CD4-positive, alpha-beta T cell treated with Interleukin-4 for 1 hour (primary cell): ENCODE data around the gene MARCHF3.
"Not testable (repeated sequence)": the region's sequence is repeated elsewhere in the genome, so short reads cannot be mapped to it uniquely, and the experiment has no call there.

Source experiments
- DNase-seq, 2 donors: peaks; one replicate each; pipeline ENCODE4 v3.0.0-alpha.2; 2020 to 2022

The MARCHF3 gene

GRCh38 chr5:126947146-126948010 is 83.0 kb downstream of the MARCHF3 start:
- no peak for DNase-seq

DNA sequence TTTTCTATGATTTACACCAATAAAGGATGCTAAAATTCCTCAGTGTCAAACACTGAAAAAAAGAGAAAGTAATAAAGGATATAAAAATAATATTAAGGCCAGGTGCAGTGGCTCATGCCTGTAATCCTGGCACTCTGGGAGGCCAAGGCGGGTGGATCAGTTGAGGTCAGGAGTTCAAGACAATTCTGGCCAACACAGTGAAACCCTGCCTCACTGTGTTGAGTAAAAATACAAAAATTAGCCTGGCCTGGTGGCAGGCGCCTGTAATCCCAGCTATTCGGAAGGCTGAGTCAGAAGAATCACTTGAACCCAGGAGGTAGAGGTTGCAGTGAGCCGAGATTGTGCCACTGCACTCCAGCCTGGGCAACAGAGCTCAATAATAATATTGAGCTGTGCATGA is 87.5 kb downstream of the MARCHF3 start:
- not testable (repeated sequence) for DNase-seq

GRCh38 chr5:126941403-126941802 is 89.0 kb downstream of the MARCHF3 start:
- no peak for DNase-seq

DNA sequence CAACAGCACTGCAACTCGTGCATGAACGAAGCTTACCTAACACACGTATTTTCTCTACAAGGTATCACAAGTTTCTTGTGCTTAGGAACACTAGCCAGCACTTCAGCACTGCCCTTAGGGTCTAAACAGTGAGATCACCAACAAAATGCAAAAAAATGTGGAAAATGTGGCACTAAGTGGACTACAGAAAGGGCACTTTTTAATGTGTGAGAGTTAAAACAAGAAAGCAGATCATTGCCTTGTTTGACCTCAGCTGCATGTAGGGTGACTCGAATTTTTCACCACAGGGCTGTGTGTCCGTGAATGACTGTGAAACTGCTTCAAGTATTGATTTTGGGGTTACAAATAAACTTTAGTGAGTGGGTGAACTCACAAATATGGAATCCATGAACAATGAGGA is 90.5 kb downstream of the MARCHF3 start:
- no peak for DNase-seq

DNA sequence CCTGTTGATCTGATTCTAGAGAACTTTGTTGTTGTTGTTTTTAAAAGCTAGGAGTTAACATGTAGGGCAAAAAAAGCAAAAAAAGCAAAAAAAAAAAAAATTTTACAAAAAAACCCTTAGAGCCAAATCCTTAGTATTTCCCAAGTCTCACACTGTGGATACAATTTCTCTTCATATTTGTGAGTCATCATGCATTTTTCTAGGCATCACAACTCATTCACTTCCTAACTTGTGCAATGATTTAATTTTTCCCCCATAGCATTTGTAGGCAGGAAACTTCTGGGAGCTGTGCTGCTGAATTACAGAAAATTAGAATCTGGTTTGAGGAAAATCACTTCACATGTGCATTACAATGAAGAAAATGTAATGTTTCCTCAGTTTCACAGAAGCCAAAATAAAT is 91.9 kb downstream of the MARCHF3 start:
- DNase-seq: no peak

GRCh38 chr5:126937771-126938170 is 92.6 kb downstream of the MARCHF3 start:
- DNase-seq: no peak

DNA sequence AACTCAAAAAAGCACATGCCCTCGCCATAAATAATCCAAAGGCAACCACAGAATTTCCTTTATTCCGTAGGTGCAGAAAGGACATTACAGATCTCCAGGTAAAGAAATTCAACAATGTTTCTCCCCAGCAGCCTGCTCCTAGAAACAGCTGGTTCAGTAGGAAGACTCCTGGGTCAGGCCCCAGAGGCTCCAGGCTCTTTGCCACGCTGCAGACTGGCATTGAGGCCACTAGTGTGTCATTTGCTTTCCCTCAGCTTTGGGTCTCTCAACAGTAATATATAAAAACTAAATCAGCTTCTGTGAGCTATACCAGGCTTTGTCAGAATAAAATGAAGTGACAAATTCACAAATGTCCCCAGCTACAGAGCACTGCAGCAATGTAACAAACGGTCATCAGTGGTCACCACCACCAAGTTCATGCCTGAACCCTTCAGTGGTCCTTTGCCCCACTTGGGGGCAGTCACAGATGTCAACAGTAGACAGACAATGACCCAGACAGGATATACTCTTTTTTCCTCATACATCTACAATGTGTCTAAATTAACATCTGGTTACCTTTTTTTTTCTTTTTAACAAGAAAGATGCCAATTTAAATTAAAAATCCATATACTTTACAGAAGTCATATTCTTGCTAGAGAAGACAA is 93.5 kb downstream of the MARCHF3 start:
- no peak for DNase-seq

DNA sequence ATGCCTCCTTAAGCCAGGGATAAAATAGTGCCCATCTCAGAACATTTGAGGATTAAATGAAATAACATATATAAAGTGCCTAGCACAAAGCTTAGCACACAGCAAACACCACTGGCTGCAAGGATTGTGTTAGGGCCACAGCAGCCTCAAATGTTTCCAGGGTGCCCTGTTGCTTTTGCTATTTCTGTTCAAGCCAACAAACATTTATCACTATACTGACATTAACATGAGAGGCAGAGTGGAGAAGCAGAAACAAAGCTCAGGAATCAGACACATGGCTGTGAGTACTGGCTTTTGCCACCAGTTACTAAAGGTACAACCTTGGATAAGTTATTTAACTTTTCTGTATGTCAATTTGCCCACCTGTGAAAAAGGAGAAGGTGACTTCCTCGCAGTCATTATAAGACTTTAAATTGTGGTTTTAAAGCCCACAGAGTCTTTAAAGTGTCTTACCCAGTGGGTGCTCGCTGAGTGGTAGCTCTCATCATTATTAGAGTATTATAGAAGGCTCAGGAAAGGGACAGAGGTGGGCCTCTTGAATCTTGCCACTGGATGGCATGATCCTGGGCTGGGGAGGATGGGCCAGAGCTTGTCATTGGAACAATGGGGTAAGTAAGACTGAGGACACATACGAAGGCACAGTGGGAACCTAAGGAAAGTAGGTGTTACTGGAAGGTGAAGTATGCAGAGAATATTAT is 98.2 kb downstream of the MARCHF3 start:
- no peak for DNase-seq

GRCh38 chr5:126928041-126928440 is 102.3 kb downstream of the MARCHF3 start:
- DNase-seq: no peak

- DNase-seq: no peak
These were observed 102.9 kb downstream of the MARCHF3 start for GRCh38 chr5:126927429-126927828.

DNA sequence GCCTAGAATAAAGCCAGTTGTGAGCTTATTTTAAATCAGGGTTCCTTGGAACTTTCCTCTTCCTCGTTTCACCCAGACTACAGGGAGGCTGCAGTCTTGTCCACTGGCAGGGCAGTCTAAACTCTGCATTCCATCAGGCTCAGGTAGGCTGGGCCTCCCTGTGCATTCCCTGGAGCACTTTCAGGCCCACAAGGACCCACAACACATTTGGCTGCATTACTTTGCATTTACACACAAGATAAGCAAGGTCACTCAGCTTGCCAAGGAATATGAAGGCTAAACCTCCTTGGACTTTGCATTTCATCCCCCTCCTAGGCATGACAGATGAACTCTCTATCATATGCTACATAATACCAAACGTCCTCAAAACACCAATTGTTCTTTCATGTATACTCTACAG is 104.2 kb downstream of the MARCHF3 start:
- no peak for DNase-seq

DNA sequence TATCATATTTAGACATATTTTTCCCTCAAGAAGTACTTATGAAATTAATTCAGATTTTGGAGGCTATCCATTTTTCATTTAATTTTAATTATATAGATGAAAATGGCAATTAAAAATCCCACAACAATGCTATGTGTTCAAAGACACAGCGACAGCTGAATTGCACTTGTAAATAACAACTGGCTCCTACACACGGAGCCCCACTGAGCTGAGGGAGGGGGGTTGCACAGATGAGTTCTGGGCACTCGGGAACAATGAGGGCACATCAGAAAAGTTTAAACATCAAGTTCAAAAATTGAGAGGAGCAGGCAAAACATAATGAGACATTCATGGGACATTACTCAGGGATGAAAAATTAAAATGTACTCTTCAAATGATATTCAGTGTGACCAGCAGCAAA is 104.9 kb downstream of the MARCHF3 start:
- no peak for DNase-seq

DNA sequence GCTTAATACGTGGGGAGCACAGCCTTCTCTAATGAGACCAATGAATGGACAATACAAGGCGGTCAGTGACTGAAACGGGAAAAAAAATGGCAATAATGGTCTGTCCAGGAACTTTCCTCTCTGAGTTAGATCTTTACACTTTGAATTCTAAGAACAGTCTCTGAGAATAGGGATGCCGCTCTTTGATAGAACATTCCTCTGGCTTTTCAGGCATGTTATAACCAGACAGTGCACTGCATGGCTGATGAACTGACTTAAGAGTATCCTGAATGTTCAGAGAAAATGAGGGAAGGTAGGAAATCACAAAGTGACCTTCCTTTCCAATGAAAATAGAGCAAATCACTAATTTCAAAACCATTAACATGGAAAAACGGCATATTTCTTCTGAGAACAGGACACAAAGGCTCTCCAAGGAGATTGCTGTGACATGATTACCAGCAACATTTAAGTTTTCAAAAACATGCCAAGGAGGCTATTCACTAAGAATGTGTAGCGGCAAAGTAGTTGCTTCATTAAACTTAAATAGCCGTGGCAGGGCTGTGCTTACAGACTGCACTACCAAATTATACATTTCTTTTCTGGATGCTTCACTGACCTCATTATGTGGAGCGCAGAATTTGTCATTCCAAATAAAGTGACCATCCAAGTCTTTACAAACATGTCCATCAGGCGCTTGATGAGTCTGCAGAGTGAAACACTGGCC is 105.9 kb downstream of the MARCHF3 start:
- no peak for DNase-seq

DNA sequence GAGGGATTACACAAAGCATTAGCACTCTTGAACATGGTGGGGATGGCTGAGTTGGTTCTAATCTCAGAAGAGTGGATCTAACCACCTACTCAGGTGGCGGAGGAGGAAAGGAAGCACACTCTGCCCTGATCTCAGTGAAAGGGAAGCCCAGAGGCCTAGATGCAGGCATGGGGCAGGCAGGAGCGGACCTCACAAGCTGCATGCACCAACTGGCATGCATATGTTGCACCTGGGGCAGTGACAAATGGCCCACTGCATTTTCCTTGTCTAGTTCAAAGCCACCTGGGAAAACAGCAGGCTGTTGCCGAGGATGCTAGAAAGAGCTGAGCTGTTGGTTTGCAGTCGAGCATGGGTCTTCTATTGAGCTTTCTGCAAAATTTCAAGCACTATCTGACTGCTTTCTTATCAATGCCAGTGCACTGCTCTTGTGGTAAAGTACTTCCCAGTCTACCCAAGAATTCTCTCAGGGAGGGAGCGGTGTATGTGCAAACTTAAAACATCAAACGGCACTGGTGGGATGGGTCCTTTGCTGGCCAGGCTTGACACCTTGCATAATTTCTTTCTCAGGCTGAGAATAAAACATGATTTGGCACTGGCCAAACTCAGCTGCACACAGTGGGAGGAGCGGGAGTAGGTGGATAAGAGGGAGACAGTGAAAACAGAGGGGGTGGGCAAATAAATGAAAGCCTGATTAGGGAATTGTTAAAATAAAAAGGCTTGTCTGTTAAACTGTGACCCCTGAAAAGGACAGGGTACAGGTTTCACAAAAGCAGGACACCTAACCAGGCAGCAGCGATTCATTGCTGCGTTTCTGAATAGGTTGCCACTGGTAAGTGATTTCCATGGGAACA is 108.9 kb downstream of the MARCHF3 start:
- no peak for DNase-seq

GRCh38 chr5:126920291-126920690 is 110.1 kb downstream of the MARCHF3 start:
- no peak for DNase-seq

DNA sequence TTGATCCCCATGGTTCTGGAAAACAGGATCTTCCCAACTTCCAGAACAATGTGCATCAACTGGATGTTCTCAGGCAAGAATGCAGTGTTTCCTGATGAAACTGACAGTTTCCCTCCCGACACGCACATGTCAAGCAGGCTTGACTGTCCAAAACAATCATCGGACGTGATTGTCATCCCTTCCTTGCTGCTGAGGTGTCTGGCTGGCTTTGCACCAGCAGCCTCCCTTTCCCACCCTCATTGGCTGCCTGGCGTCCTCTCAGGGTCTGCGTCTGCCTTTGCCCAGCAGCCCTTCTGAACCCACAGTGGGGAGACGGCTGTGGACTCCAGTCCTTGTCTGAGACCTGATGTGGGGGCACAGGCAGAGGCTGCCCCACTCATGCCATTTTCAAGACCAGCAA is 110.8 kb downstream of the MARCHF3 start:
- DNase-seq: no peak

GRCh38 chr5:126918615-126918957 is 111.8 kb downstream of the MARCHF3 start:
- DNase-seq: no peak

DNA sequence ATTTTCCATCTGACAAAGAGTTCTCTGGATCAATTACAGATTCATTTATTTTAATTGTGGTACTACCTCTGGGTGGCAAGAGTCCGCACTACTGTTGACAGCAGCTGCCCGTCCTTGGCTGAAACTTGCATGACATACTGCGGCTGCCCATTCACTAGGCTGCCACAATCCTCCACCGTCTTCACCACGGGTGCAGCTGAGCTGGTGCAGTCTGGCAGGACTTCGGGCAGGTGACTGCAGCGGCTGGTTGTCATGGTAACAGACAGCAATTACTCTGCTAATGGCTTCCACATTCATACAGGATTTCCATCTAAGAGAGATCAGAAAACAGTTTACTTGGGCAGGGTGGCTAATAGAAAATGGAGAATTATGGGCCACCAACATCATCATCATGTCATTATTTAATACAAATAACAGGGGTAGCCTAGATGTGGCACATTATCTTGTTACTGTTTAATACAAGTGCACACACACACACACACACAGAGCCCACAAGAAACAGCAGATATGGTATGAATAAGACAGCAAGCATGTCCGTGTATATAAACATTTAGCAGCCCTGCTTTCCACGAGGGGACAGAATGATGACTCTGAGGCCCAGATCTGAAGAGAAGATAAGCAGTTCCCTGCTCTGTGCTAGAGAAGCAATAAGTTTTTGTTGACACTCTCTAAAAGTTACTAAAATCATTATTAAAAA is 112.3 kb downstream of the MARCHF3 start:
- no peak for DNase-seq

- no peak for DNase-seq
These were observed 114.9 kb downstream of the MARCHF3 start for GRCh38 chr5:126915496-126915895.

- DNase-seq: no peak
These were observed 115.4 kb downstream of the MARCHF3 start for GRCh38 chr5:126914801-126915436.

- DNase-seq: no peak
These were observed 117.7 kb downstream of the MARCHF3 start for GRCh38 chr5:126912616-126913200.
